GM13977 (cell line): ENCODE data around the gene EDN3.
"Not testable (repeated sequence)": the region's sequence is repeated elsewhere in the genome, so short reads cannot be mapped to it uniquely, and the experiment has no call there.

Experiments used
- DNase-seq: peaks from one replicate; pipeline ENCODE4 v3.0.0; 2012; ENCODE audit warnings: low spot score
- CTCF ChIP-seq: IDR thresholded peaks from 2 replicates; pipeline ENCODE4 v1.5.1; 2012; ENCODE audit warnings: mild to moderate bottlenecking, control low read depth; ENCODE audit not compliant: insufficient read depth; ENCODE audit errors: extremely low read depth, missing control alignments
- in situ Hi-C: fragments of 300-500 bp; cut with MboI; formaldehyde crosslinking; loops from one replicate; pipeline ENCODE4 v1.12.0; 2022; ENCODE audit warnings: low sequenced_read_pairs, low pct_unique_long_range_greater_than_20kb, mixed read lengths, inconsistent platforms; ENCODE audit not compliant: unreplicated experiment

EDN3 gene

GRCh38 chr20:59352990-59353389 is 52.6 kb downstream of the EDN3 start:
- DNase-seq: no peak
- no peak for TF ChIP-seq CTCF
- in situ Hi-C loops: no loop called here

DNA sequence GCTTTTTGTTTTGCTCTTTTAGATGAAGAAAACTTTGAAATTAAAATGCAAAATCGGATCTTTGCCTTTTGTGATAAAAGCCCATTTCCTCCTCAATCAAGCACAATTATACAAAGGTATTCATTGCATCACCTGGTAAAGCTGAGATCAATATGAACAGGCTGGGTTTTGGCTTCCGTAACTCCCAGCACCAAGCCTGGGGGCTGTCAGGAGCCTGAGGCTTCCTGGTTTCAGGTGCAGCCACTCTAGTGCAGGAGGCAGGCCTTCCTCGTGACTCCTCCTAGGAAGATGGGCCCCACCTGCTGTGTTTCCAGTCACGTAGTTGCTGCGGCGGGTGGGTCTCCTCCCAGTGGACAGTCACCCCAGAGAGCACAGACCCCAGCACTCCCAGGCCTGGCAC is 54.0 kb downstream of the EDN3 start:
- DNase-seq: no peak
- TF ChIP-seq CTCF: no peak
- in situ Hi-C loops: no loop called here

DNA sequence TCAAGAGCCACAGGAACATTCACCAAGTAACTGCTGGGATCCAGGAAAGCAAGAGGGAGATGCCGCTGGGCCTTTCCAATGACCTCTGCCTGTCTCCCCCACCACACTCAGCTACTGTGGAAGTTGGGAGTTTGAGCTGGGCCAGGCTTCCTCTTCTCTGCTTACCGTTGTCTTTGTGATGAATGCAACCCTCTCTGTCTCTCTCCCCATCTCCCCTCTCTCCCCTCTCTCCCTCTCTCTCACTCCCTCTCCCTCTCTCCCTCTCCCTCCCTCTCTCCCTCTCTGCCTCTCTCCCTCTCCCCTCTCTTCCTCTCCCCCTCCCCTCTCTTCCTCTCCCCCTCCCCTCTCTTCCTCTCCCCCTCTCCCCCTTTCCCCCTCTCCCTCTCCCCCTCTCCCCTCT is 54.8 kb downstream of the EDN3 start:
- in situ Hi-C loops: no loop called here
- TF ChIP-seq CTCF: no peak
- no peak for DNase-seq

DNA sequence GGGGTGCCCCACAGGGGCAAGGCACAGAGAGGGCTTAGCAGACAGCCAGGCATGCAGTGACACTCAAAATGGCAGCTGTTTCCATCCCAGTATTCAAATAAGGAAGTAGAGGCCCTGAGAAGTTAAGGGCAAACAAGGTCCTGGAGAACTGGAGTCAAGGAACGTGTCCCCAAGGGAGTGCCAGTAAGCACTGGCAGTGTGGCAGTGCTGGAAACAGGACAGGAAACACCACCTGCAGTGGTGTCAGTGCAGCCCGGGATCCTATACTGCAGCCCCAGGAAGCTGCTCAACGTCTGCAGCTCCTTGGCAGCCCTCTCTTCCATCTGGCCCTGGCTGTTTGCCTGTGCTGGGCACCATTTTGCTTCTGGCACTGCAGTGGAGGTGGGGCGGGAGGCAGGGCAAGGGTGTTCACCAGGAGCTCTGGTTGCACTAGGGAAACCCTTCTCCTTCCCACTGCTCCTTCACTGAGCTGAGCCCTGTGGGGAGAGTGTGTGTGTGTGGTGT is 56.3 kb downstream of the EDN3 start:
- no peak for DNase-seq
- TF ChIP-seq CTCF: no peak
- in situ Hi-C loops: no loop called here

DNA sequence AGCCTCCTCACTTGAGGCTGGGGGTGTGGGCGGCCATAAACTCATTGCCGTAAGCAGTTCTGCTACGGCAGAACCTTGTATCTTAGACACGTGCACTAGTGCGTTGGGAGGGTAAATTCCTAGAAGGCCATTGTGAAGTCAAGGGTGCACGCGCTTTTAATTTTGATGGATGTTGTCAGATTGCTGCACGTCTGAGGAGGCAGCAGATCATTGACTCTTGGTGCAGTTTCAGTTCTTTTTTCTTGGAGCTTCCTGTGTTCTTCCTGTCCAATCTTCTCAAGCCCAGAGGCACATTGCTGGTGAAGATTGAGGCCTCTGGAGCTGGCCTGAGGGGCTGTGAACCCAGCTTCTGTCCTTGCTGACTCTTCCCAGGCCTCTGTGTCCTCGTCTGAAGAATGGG is 58.4 kb downstream of the EDN3 start:
- DNase-seq, in situ Hi-C loops: not testable (repeated sequence)

- no peak for TF ChIP-seq CTCF
Measured at GRCh38 chr20:59359906-59360725, 59.7 kb downstream of the EDN3 start.

DNA sequence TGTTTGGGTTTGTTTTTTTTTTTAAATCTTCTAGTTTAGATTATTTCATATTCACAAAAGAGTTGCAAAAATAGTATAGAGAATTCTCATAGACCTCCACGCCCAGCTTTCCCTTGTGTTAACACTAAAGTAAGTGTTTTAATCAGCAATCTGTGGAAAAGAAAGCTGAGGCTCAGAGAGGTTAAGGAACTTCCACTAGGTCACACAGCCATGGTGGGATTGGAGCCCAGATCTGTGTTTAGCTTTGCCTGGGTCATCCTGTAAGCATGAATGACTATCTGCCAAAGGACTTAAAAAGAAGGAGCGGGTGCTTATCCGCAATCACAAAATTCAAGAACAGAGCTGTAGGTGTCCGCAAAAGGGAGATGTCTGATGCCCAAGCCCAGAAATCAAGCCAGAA is 60.5 kb downstream of the EDN3 start:
- in situ Hi-C loops: no loop called here
- no peak for TF ChIP-seq CTCF
- no peak for DNase-seq

More at GRCh38 chr20:59359906-59360725, 59.7 kb downstream of the EDN3 start:
- no peak for DNase-seq
- in situ Hi-C loops: no loop called here
